ENCODE results near the gene LECT2. TPM values are rescaled to one million over a fixed set of nuclear protein-coding genes. Genes with fewer than 3 reads are reported as not detected.

LECT2 gene
- total RNA-seq, 1 experiment from 2014 or later: not detected

GRCh38 chr5:135900276-135900675 is 54.5 kb downstream of the LECT2 start:
- intact Hi-C loops (cut with micrococcal nuclease): loop anchor here (5.0 kb wide), 1 partner anchor 37 kb away; no protein-coding TSS in a partner anchor
- ATAC-seq (no peak), DNase-seq (ENCODE audit: low read depth, low spot score) (no peak)
- Histone ChIP-seq H3K9me3 (ENCODE audit: control insufficient read depth in 1 of 2, insufficient read depth in 1 of 2, low read depth in 1 of 2, low read length in 2 of 2) (no peaks in the 10 kb centered on the region), H3K4me2 (ENCODE audit: low read length) (no peak overlapping the region), H3K4me1 (ENCODE audit: control insufficient read depth in 1 of 2, insufficient read depth in 2 of 2, low read length in 2 of 2) (no peaks in the 10 kb centered on the region), H3K79me2 (ENCODE audit: insufficient read depth, low read length) (no peaks in the 10 kb centered on the region), H2AFZ (ENCODE audit: low read depth, low read length, poor library complexity, severe bottlenecking) (no peak overlapping the region), H4K20me1 (ENCODE audit: insufficient read depth) (no peaks in the 10 kb centered on the region), H3K27me3 (ENCODE audit: insufficient read depth, low read length) (peaks cover 71% of the 10 kb centered on the region), H3K4me3 (replicated peaks in 1 of 2; ENCODE audit: low read depth in 1 of 2, low read length in 2 of 2) (no peak overlapping the region), H3K9ac (ENCODE audit: low read length) (no peak overlapping the region), H3K9me2 (ENCODE audit: insufficient read depth) (no peaks in the 10 kb centered on the region), H3K36me3 (ENCODE audit: control insufficient read depth in 1 of 2, insufficient read depth in 2 of 2, low read length in 2 of 2) (no peaks in the 10 kb centered on the region), H3K27ac (ENCODE audit: low read depth, low read length) (no peak overlapping the region)
- RAD21 ChIA-PET (ENCODE audit: low non-redundant PET in 1 of 2, low total read pairs in 2 of 2, uncharacterized antibody in 2 of 2, unreplicated experiment in 2 of 2): no interaction called here
- CTCF ChIA-PET: interaction anchor here (1.3 kb wide), 1 partner anchor 181 kb away, joined by 3 read pairs; no protein-coding TSS in a partner anchor
- no TSS peak for BruUV-seq (replicated peaks)
- POLR2A ChIA-PET: no interaction called here
- TF ChIP-seq YY1 (IDR thresholded peaks at IDR 0.05; ENCODE audit: extremely low read depth, insufficient replicate concordance, low read depth, low read length) (no peak), SRF (IDR thresholded peaks at IDR 0.05; ENCODE audit: low read depth) (no peak), ZBTB33 (IDR thresholded peaks at IDR 0.05; ENCODE audit: extremely low read depth, insufficient replicate concordance, low read length) (no peak), EZH2phosphoT487 (IDR thresholded peaks at IDR 0.05; ENCODE audit: borderline replicate concordance) (no peak)

GRCh38 chr5:135898651-135899050 is 56.1 kb downstream of the LECT2 start:
- RAD21 ChIA-PET (ENCODE audit: low non-redundant PET in 1 of 2, low total read pairs in 2 of 2, uncharacterized antibody in 2 of 2, unreplicated experiment in 2 of 2): no interaction called here
- POLR2A ChIA-PET: no interaction called here

More at GRCh38 chr5:135898651-135899050, 56.1 kb downstream of the LECT2 start:
- intact Hi-C loops (cut with micrococcal nuclease): no loop called here
- H2AFZ ChIP-seq (ENCODE audit: low read depth, low read length, poor library complexity, severe bottlenecking): no peak overlapping the region
- no peak overlapping the region for H3K4me3 ChIP-seq (replicated peaks in 1 of 2; ENCODE audit: low read depth in 1 of 2, low read length in 2 of 2)
- no peaks in the 10 kb centered on the region for H4K20me1 ChIP-seq (ENCODE audit: insufficient read depth)
- H3K36me3 ChIP-seq (ENCODE audit: control insufficient read depth in 1 of 2, insufficient read depth in 2 of 2, low read length in 2 of 2): no peaks in the 10 kb centered on the region
- ATAC-seq (no peak), DNase-seq (ENCODE audit: low read depth, low spot score) (no peak)
- TF ChIP-seq SIN3A (IDR thresholded peaks at IDR 0.05; ENCODE audit: low read depth): no peak
- no peak for TF ChIP-seq SP1 (IDR thresholded peaks at IDR 0.05; ENCODE audit: low read depth)
- no peak for TF ChIP-seq ZNF274 (IDR thresholded peaks at IDR 0.05; ENCODE audit: low read depth, low read length)
- TF ChIP-seq EZH2 (IDR thresholded peaks at IDR 0.05): no peak
- TF ChIP-seq TCF7L2 (IDR thresholded peaks at IDR 0.05; ENCODE audit: borderline replicate concordance, extremely low read depth, insufficient read depth, insufficient read length): no peak
- TF ChIP-seq CTCF (IDR thresholded peaks at IDR 0.05 in 2 of 3, conservative IDR thresholded peaks at IDR 0.05 in 1 of 3; ENCODE audit: borderline replicate concordance in 1 of 3, insufficient read depth in 1 of 3, low read depth in 2 of 3, low read length in 2 of 3): no peak
- TF ChIP-seq RAD21 (IDR thresholded peaks at IDR 0.05; ENCODE audit: low read depth): no peak
- no peak for TF ChIP-seq ELF1 (IDR thresholded peaks at IDR 0.05; ENCODE audit: borderline replicate concordance, low read depth)
- TF ChIP-seq EGR1 (IDR thresholded peaks at IDR 0.05; ENCODE audit: low read depth): no peak
- TF ChIP-seq CBX3 (IDR thresholded peaks at IDR 0.05; ENCODE audit: low read depth): no peak
- TF ChIP-seq FOSL1 (IDR thresholded peaks at IDR 0.05; ENCODE audit: low read depth): no peak
- no peak for TF ChIP-seq JUND (IDR thresholded peaks at IDR 0.05)
- no peak overlapping the region for H3K27ac ChIP-seq (ENCODE audit: low read depth, low read length)
- no TSS peak for BruUV-seq (replicated peaks)
- H3K27me3 ChIP-seq (ENCODE audit: insufficient read depth, low read length): peaks cover 67% of the 10 kb centered on the region
- H3K4me2 ChIP-seq (ENCODE audit: low read length): no peak overlapping the region
- no peaks in the 10 kb centered on the region for H3K9me3 ChIP-seq (ENCODE audit: control insufficient read depth in 1 of 2, insufficient read depth in 1 of 2, low read depth in 1 of 2, low read length in 2 of 2)
- no peaks in the 10 kb centered on the region for H3K9me2 ChIP-seq (ENCODE audit: insufficient read depth)
- CTCF ChIA-PET: no interaction called here
- no peaks in the 10 kb centered on the region for H3K79me2 ChIP-seq (ENCODE audit: insufficient read depth, low read length)
- no peaks in the 10 kb centered on the region for H3K4me1 ChIP-seq (ENCODE audit: control insufficient read depth in 1 of 2, insufficient read depth in 2 of 2, low read length in 2 of 2)
- H3K9ac ChIP-seq (ENCODE audit: low read length): no peak overlapping the region

Measured in HCT116 (cell line).